Esophagus muscularis mucosa (tissue), 4 donors: ENCODE measurements around the gene AUTS2. TPM values are rescaled to one million over a fixed set of nuclear protein-coding genes. Genes with fewer than 3 reads are reported as not detected.

Source experiments
- DNase-seq: peaks from one replicate; pipeline ENCODE4 v3.0.0-alpha.2; 2017; ENCODE audit errors: extremely low spot score
- H3K27ac ChIP-seq, 4 donors: fragments of 200-600 bp; sonication (generic); replicated peaks in 1 of 4; 1 replicate in 3 of 4; 2 replicates in 1 of 4; pipeline ENCODE4 v1.5.1; 2016 to 2019; ENCODE audit warnings: mild to moderate bottlenecking in 1 of 4
- H3K27me3 ChIP-seq, 4 donors: fragments of 200-600 bp; sonication (generic); one replicate each; pipeline versions ENCODE4 v1.5.1 to v1.6.0; 2016 to 2019
- H3K36me3 ChIP-seq, 4 donors: fragments of 200-600 bp; sonication (generic); one replicate each; pipeline ENCODE4 v1.5.1; 2016 to 2019
- H3K4me1 ChIP-seq, 4 donors: fragments of 200-600 bp; sonication (generic); one replicate each; pipeline ENCODE4 v1.5.1; 2016 to 2019
- H3K4me3 ChIP-seq, 4 donors: fragments of 200-600 bp; sonication (generic); 1 replicate in 2 of 4; 2 replicates in 2 of 4; pipeline ENCODE4 v1.5.1; 2016 to 2019; ENCODE audit warnings: mild to moderate bottlenecking in 4 of 4, moderate library complexity in 1 of 4
- H3K9me3 ChIP-seq, 4 donors: fragments of 200-600 bp; sonication (generic); 1 replicate in 3 of 4; 2 replicates in 1 of 4; pipeline ENCODE4 v1.5.1; 2016 to 2019
- EP300 ChIP-seq: sonication (generic); formaldehyde crosslinking; IDR thresholded peaks from one replicate; pipeline ENCODE4 v1.6.1; 2017; ENCODE audit warnings: antibody characterized with exemption
- POLR2A ChIP-seq: fragments of 450-650 bp; IDR thresholded peaks from one replicate; pipeline ENCODE4 v1.6.1; 2017; ENCODE audit warnings: antibody characterized with exemption, moderate library complexity, mild to moderate bottlenecking, low read depth
- POLR2AphosphoS5 ChIP-seq, 2 donors: sonication (generic); formaldehyde crosslinking; IDR thresholded peaks; one replicate each; pipeline ENCODE4 v1.6.1; 2017; ENCODE audit warnings: antibody characterized with exemption in 2 of 2
- WGBS: methylation state at CpG from one replicate; pipeline ENCODE4 v1.1.5; 2018; 5-methylcytosine and 5-hydroxymethylcytosine counted together
- intact Hi-C: fragments of 100-400 bp; cut with DNase I; formaldehyde crosslinking; loops from one replicate; pipeline ENCODE4 v1.15.1; 2023
- total RNA-seq, 4 donors: library from RNA; depleted of rRNA; stranded (reverse); fragments of >200 nt; gene quantifications; one replicate each; pipeline versions ENCODE4 v1.1.0 to v1.2.1, GENCODE V29; 2016
- TF ChIP-seq, protein P1 (sequence below), 3 experiments: fragments of 200-600 bp in 2 of 3; fragments of 450-650 bp in 1 of 3; sonication (generic) in 2 of 3; IDR thresholded peaks; one replicate each; pipeline ENCODE4 v1.5.1; 2017 to 2019; ENCODE audit warnings: antibody characterized with exemption in 3 of 3, mild to moderate bottlenecking in 2 of 3, moderate library complexity in 1 of 3

The AUTS2 gene
- total RNA-seq, 4 donors from 2014 or later: 18.5 to 44.9 (median 34.2) TPM

GRCh38 chr7:70505886-70506285, 907.6 kb downstream of the AUTS2 start:
- intact Hi-C loops: no loop called here
- DNase-seq: no peak
- TF ChIP-seq POLR2AphosphoS5 (IDR thresholded peaks at IDR 0.05) (no peak), POLR2A (no peak), EP300 (no peak)
- TF ChIP-seq, protein P1, sequence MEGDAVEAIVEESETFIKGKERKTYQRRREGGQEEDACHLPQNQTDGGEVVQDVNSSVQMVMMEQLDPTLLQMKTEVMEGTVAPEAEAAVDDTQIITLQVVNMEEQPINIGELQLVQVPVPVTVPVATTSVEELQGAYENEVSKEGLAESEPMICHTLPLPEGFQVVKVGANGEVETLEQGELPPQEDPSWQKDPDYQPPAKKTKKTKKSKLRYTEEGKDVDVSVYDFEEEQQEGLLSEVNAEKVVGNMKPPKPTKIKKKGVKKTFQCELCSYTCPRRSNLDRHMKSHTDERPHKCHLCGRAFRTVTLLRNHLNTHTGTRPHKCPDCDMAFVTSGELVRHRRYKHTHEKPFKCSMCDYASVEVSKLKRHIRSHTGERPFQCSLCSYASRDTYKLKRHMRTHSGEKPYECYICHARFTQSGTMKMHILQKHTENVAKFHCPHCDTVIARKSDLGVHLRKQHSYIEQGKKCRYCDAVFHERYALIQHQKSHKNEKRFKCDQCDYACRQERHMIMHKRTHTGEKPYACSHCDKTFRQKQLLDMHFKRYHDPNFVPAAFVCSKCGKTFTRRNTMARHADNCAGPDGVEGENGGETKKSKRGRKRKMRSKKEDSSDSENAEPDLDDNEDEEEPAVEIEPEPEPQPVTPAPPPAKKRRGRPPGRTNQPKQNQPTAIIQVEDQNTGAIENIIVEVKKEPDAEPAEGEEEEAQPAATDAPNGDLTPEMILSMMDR (IDR thresholded peaks at IDR 0.05): no peak
- H3K27me3 ChIP-seq: no peaks in the 10 kb centered on the region
- no peaks in the 10 kb centered on the region for H3K36me3 ChIP-seq
- no peak overlapping the region for H3K27ac ChIP-seq
- H3K4me3 ChIP-seq: no peak overlapping the region
- H3K4me1 ChIP-seq: peaks cover 0 to 2% (median 0%) of the 10 kb centered on the region in 4 donors
- WGBS: 94% methylated on average over 9 of the region's 9 CpGs
- H3K9me3 ChIP-seq: no peaks in the 10 kb centered on the region

DNA sequence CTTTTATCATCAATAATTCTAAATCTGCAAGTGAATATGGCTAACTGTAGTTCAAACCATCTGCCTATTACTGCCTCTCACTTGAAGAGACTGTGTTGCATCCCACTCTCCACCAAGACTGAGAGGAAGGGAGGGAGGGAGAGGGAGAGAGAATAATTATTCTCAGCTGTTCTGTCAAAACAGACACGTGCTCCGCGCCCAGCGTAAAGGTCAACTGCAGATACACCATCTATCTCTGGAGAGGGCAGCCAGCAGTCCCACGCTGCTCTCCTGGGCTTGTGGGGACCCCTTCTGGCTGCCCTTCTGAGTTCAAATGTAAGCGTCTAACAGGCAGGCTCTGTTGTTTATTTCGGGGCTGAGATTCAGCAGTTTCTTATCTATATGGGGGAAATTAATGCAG, 908.2 kb downstream of the AUTS2 start:
- Histone ChIP-seq H3K27ac (no peak overlapping the region), H3K36me3 (no peaks in the 10 kb centered on the region), H3K4me3 (no peak overlapping the region), H3K4me1 (peaks cover 0 to 2% (median 0%) of the 10 kb centered on the region in 4 donors), H3K27me3 (no peaks in the 10 kb centered on the region), H3K9me3 (no peaks in the 10 kb centered on the region)
- intact Hi-C loops: no loop called here
- no peak for TF ChIP-seq POLR2A
- TF ChIP-seq POLR2AphosphoS5 (IDR thresholded peaks at IDR 0.05): no peak
- TF ChIP-seq, protein P1 (IDR thresholded peaks at IDR 0.05): no peak
- TF ChIP-seq EP300: no peak
- DNase-seq: no peak
- 71% methylated on average over 7 of the region's 7 CpGs for WGBS

DNA sequence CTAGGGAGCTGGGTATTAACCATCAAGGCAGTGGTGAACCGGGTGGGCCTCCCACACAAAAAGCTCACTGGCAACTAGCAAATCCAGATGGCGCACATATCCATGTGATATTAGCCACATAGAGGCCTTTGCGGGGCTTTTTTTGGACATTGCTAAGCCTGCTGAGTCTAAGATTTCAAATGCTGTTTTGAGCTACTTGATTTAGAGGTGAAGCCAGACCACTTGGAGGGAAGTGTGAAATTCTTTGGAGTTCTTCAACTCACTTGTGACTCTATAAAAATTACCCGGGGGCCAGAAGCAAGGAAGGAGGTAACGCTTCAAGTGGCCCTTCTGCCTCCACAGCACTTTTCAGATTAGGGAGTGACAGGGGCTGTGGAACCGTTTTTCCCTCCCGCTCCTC, 913.9 kb downstream of the AUTS2 start:
- WGBS: 87% methylated on average over 7 of the region's 7 CpGs
- Histone ChIP-seq H3K4me3 (no peak overlapping the region), H3K4me1 (no peaks in the 10 kb centered on the region), H3K27me3 (no peaks in the 10 kb centered on the region), H3K9me3 (no peaks in the 10 kb centered on the region), H3K36me3 (no peaks in the 10 kb centered on the region), H3K27ac (no peak overlapping the region)
- intact Hi-C loops: no loop called here
- no peak for DNase-seq
- TF ChIP-seq, protein P1 (IDR thresholded peaks at IDR 0.05): no peak
- TF ChIP-seq POLR2A: no peak
- no peak for TF ChIP-seq POLR2AphosphoS5 (IDR thresholded peaks at IDR 0.05)
- no peak for TF ChIP-seq EP300

GRCh38 chr7:70512761-70513160, 914.5 kb downstream of the AUTS2 start:
- Histone ChIP-seq H3K9me3 (no peaks in the 10 kb centered on the region), H3K27me3 (no peaks in the 10 kb centered on the region), H3K4me3 (no peak overlapping the region), H3K36me3 (no peaks in the 10 kb centered on the region), H3K27ac (no peak overlapping the region), H3K4me1 (no peaks in the 10 kb centered on the region)
- intact Hi-C loops: no loop called here
- no peak for DNase-seq
- 94% methylated on average over 3 of the region's 3 CpGs for WGBS
- TF ChIP-seq POLR2AphosphoS5 (IDR thresholded peaks at IDR 0.05) (no peak), EP300 (no peak), POLR2A (no peak)
- TF ChIP-seq, protein P1 (IDR thresholded peaks at IDR 0.05): no peak

- H3K9me3 ChIP-seq: no peaks in the 10 kb centered on the region
- 51% methylated on average over 4 of the region's 4 CpGs for WGBS
- TF ChIP-seq EP300 (no peak), POLR2A (no peak), POLR2AphosphoS5 (IDR thresholded peaks at IDR 0.05) (no peak)
- TF ChIP-seq, protein P1 (IDR thresholded peaks at IDR 0.05): no peak
- intact Hi-C loops: no loop called here
- no peaks in the 10 kb centered on the region for H3K27me3 ChIP-seq
- no peak overlapping the region for H3K4me3 ChIP-seq
- no peaks in the 10 kb centered on the region for H3K36me3 ChIP-seq
- H3K27ac ChIP-seq: peak overlapping the region in 1 of 4 donors; percentile 6
- peaks cover 0 to 34% (median 21%) of the 10 kb centered on the region in 4 donors for H3K4me1 ChIP-seq
- no peak for DNase-seq
These were observed 922.3 kb downstream of the AUTS2 start for GRCh38 chr7:70520611-70521010.
